Adrenal gland (tissue), 5 donors: ENCODE measurements around the gene NAPG.

Source experiments
- POLR2A ChIP-seq, 2 donors: fragments of 450-650 bp; IDR thresholded peaks; one replicate each; pipeline ENCODE4 v1.6.1; 2017; ENCODE audit warnings: antibody characterized with exemption in 2 of 2, mild to moderate bottlenecking in 2 of 2, moderate library complexity in 1 of 2
- TF ChIP-seq, protein P1 (sequence below), 6 experiments: fragments of 450-650 bp in 4 of 6; fragments of 200-600 bp in 2 of 6; sonication (generic) in 1 of 6; IDR thresholded peaks; 1 replicate in 5 of 6; 2 replicates in 1 of 6; pipeline versions ENCODE4 v1.5.1 to v1.8.0; 2016 to 2021; ENCODE audit warnings: antibody characterized with exemption in 6 of 6, mild to moderate bottlenecking in 2 of 6, moderate library complexity in 1 of 6
- donor health status: DM: no; HTN: no; CAD: no.

DNA sequence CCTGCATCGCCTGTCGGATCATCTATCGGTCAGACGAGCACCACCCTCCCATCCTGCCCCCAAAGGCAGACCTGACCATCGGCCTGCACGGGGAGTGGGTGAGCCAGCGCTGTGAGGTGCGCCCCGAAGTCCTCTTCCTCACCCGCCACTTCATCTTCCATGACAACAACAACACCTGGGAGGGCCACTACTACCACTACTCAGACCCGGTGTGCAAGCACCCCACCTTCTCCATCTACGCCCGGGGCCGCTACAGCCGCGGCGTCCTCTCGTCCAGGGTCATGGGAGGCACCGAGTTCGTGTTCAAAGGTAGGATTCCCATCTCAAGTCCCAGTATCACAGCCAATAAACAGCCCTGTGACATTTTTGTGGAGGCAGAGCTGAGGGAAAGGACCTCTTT is 40.4 kb upstream of the NAPG start:
- TF ChIP-seq, protein P1, sequence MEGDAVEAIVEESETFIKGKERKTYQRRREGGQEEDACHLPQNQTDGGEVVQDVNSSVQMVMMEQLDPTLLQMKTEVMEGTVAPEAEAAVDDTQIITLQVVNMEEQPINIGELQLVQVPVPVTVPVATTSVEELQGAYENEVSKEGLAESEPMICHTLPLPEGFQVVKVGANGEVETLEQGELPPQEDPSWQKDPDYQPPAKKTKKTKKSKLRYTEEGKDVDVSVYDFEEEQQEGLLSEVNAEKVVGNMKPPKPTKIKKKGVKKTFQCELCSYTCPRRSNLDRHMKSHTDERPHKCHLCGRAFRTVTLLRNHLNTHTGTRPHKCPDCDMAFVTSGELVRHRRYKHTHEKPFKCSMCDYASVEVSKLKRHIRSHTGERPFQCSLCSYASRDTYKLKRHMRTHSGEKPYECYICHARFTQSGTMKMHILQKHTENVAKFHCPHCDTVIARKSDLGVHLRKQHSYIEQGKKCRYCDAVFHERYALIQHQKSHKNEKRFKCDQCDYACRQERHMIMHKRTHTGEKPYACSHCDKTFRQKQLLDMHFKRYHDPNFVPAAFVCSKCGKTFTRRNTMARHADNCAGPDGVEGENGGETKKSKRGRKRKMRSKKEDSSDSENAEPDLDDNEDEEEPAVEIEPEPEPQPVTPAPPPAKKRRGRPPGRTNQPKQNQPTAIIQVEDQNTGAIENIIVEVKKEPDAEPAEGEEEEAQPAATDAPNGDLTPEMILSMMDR (IDR thresholded peaks at IDR 0.05): no peak
- TF ChIP-seq POLR2A (IDR thresholded peaks at IDR 0.05): no peak
